ENCODE results near the gene KIR2DL4.
"Not testable (repeated sequence)": the region's sequence is repeated elsewhere in the genome, so short reads cannot be mapped to it uniquely, and the experiment has no call there.

KIR2DL4 gene

GRCh38 chr19:54805665-54806515, 2.5 kb downstream of the KIR2DL4 start:
- DNase-seq, result no peak

GRCh38 chr19:54806516-54806838, 3.1 kb downstream of the KIR2DL4 start:
- no peak for DNase-seq

- DNase-seq, result not testable (repeated sequence)
Observed at GRCh38 chr19:54814571-54814970, 11.2 kb downstream of the KIR2DL4 start.

GRCh38 chr19:54816251-54816650, 12.8 kb downstream of the KIR2DL4 start, which contains the start of gene KIR3DL1:
Gene KIR3DL1 (plus strand): TSS chr19:54816468.
- DNase-seq, result not testable (repeated sequence)

GRCh38 chr19:54817670-54818536, 14.5 kb downstream of the KIR2DL4 start:
- no peak for DNase-seq

GRCh38 chr19:54824416-54824815, 21.0 kb downstream of the KIR2DL4 start:
- DNase-seq, result not testable (repeated sequence)

GRCh38 chr19:54825326-54825725, 21.9 kb downstream of the KIR2DL4 start:
- peak in 1 of 2 donors; percentile 72 for DNase-seq

GRCh38 chr19:54828064-54828463, 24.7 kb downstream of the KIR2DL4 start:
- not testable (repeated sequence) for DNase-seq

GRCh38 chr19:54832496-54832895, 29.1 kb downstream of the KIR2DL4 start, which contains the start of gene KIR2DS4:
Gene KIR2DS4 (plus strand): TSS chr19:54832676.
- DNase-seq, result not testable (repeated sequence)

- not testable (repeated sequence) for DNase-seq
Observed at GRCh38 chr19:54835126-54835525, 31.7 kb downstream of the KIR2DL4 start.

GRCh38 chr19:54837522-54837921, 34.1 kb downstream of the KIR2DL4 start:
- not testable (repeated sequence) for DNase-seq

- DNase-seq, result not testable (repeated sequence)
Observed at GRCh38 chr19:54843171-54843570, 39.8 kb downstream of the KIR2DL4 start.

- peak in 1 of 2 donors; percentile 33 for DNase-seq
Observed at GRCh38 chr19:54850061-54850640, 46.7 kb downstream of the KIR2DL4 start, which contains the start of gene KIR3DL2. Gene KIR3DL2 (plus strand): TSS chr19:54850443. CDS start chr19:54850476, 33 bp downstream.

GRCh38 chr19:54850930-54851329, 47.5 kb downstream of the KIR2DL4 start:
- no peak for DNase-seq

- no peak for DNase-seq
Observed at GRCh38 chr19:54851353-54851752, 47.9 kb downstream of the KIR2DL4 start.

- DNase-seq, result not testable (repeated sequence)
Observed at GRCh38 chr19:54855241-54855640, 51.8 kb downstream of the KIR2DL4 start.

- not testable (repeated sequence) for DNase-seq
Observed at GRCh38 chr19:54858476-54858875, 55.1 kb downstream of the KIR2DL4 start.

GRCh38 chr19:54859421-54859820, 56.0 kb downstream of the KIR2DL4 start:
- DNase-seq, result peak in 1 of 2 donors; percentile 64

- not testable (repeated sequence) for DNase-seq
Observed at GRCh38 chr19:54863459-54863858, 60.0 kb downstream of the KIR2DL4 start.
